BJ (cell line): Measurements from ENCODE around the gene CD4. TPM values are rescaled to one million over a fixed set of nuclear protein-coding genes. Genes with fewer than 3 reads are reported as not detected.

ENCODE experiments used
- CTCF ChIA-PET: fragments of 350-600 bp; formaldehyde crosslinking; extraction: SDS; loops from one replicate; lab custom pipeline; 2021; ENCODE audit warnings: antibody characterized with exemption, inconsistent platforms; lab: Yijun Ruan, JAX
- POLR2A ChIA-PET: fragments of 300-600 bp; sonication (Branson Sonifier 250); formaldehyde crosslinking; extraction: SDS; loops from one replicate; lab custom pipeline; 2021; ENCODE audit warnings: antibody characterized with exemption; lab: Charles Lee
- DNase-seq: peaks from one replicate; pipeline ENCODE4 v3.0.0-alpha.2; 2011; ENCODE audit warnings: low read depth
- H3K27me3 ChIP-seq: 2 replicates; pipeline ENCODE4 v1.6.0; 2011; ENCODE audit warnings: low read length; ENCODE audit not compliant: control insufficient read depth, insufficient read depth
- H3K36me3 ChIP-seq: 2 replicates; pipeline ENCODE4 v1.5.1; 2011; ENCODE audit warnings: low read length; ENCODE audit not compliant: control insufficient read depth, insufficient read depth
- H3K4me3 ChIP-seq: 2 replicates; pipeline ENCODE4 v1.5.1; 2011; ENCODE audit warnings: low read depth, mild to moderate bottlenecking, control low read depth, low read length
- CTCF ChIP-seq: IDR thresholded peaks from 2 replicates; pipeline ENCODE4 v1.5.1; 2011; ENCODE audit warnings: low read depth, mild to moderate bottlenecking, control low read depth, inconsistent platforms, low read length, moderate library complexity; ENCODE audit not compliant: insufficient read depth
- polyA plus RNA-seq: library from polyadenylated mRNA; depleted of rRNA; stranded (reverse); fragments of >200 nt; gene quantifications from 2 replicates; pipeline ENCODE4 v1.2.3, GENCODE V29; 2011

The CD4 gene
- polyA plus RNA-seq, 1 experiment = 0.42 TPM

- TF ChIP-seq CTCF = no peak
- Histone ChIP-seq H3K36me3 (no peaks in the 10 kb centered on the region), H3K27me3 (peaks cover 2% of the 10 kb centered on the region; the same call in 1 of the 2 replicates), H3K4me3 (no peak overlapping the region)
- DNase-seq = no peak
- ChIA-PET POLR2A (interaction anchor here (0.5 kb wide), 1 partner anchor 21 kb away, joined by 7 read pairs; no protein-coding TSS in a partner anchor), CTCF (interaction anchor here (0.9 to 2.9 kb wide), 6 partner anchors 9 to 39 kb away, joined by 3 to 14 read pairs (median 4); partner anchors contain the start of genes MLF2 and P3H3)
Observed at GRCh38 chr12:6792522-6793201, 3.3 kb downstream of the CD4 start.

- ChIA-PET CTCF (interaction anchor here (1.4 to 2.0 kb wide), 2 partner anchors 9 to 41 kb away, joined by 3 to 11 read pairs; partner anchors contain the start of gene MLF2), POLR2A (no interaction called here)
- DNase-seq = no peak
- no peak overlapping the region for H3K4me3 ChIP-seq
- TF ChIP-seq CTCF = no peak
- H3K27me3 ChIP-seq = peaks cover 4% of the 10 kb centered on the region; the same call in 1 of the 2 replicates
- no peaks in the 10 kb centered on the region for H3K36me3 ChIP-seq
Observed at GRCh38 chr12:6795088-6795487, 5.8 kb downstream of the CD4 start.

GRCh38 chr12:6796576-6796975 is 7.2 kb downstream of the CD4 start:
- POLR2A ChIA-PET = no interaction called here
- Histone ChIP-seq H3K27me3 (peaks cover 4% of the 10 kb centered on the region; the same call in 1 of the 2 replicates), H3K4me3 (no peak overlapping the region), H3K36me3 (no peaks in the 10 kb centered on the region)
- CTCF ChIA-PET = interaction anchor here (0.8 to 2.0 kb wide), 4 partner anchors 11 to 43 kb away, joined by 3 to 11 read pairs (median 4); partner anchors contain the start of gene MLF2
- no peak for TF ChIP-seq CTCF
- DNase-seq = no peak

- CTCF ChIA-PET = interaction anchor here (1.0 kb wide), 1 partner anchor 15 kb away, joined by 3 read pairs; no protein-coding TSS in a partner anchor
- H3K4me3 ChIP-seq = no peak overlapping the region
- no peaks in the 10 kb centered on the region for H3K36me3 ChIP-seq
- TF ChIP-seq CTCF = no peak
- no peak for DNase-seq
- H3K27me3 ChIP-seq = peaks cover 4% of the 10 kb centered on the region; the same call in 1 of the 2 replicates
- POLR2A ChIA-PET = no interaction called here
Observed at GRCh38 chr12:6799147-6799546, 9.8 kb downstream of the CD4 start.

- Histone ChIP-seq H3K27me3 (peaks cover 3% of the 10 kb centered on the region; the same call in 1 of the 2 replicates), H3K4me3 (no peak overlapping the region), H3K36me3 (no peaks in the 10 kb centered on the region)
- ChIA-PET POLR2A (no interaction called here), CTCF (no interaction called here)
- TF ChIP-seq CTCF = no peak
- DNase-seq = no peak
Observed at GRCh38 chr12:6807170-6807569, 17.8 kb downstream of the CD4 start.
